Lower lobe of right lung (tissue), 2 donors: ENCODE measurements around the gene RBM33. TPM values are rescaled to one million over a fixed set of nuclear protein-coding genes. Genes with fewer than 3 reads are reported as not detected.
"Not testable (repeated sequence)": the region's sequence is repeated elsewhere in the genome, so short reads cannot be mapped to it uniquely, and the experiment has no call there.

Source experiments
- ATAC-seq, 2 donors: fragments of 200-7000 bp; cut with Tn5 transposase; one replicate each; pipeline ENCODE4 v1.9.1; 2020 to 2022; ENCODE audit warnings: mild to moderate bottlenecking in 2 of 2, moderate library complexity in 2 of 2
- DNase-seq: peaks from one replicate; pipeline ENCODE4 v3.0.0-alpha.2; 2020
- H3K27ac ChIP-seq: fragments of 200-600 bp; one replicate; pipeline ENCODE4 v1.8.0; 2022
- H3K27me3 ChIP-seq: fragments of 200-600 bp; one replicate; pipeline ENCODE4 v1.8.0; 2022; ENCODE audit warnings: low read depth
- H3K36me3 ChIP-seq: fragments of 200-600 bp; one replicate; pipeline ENCODE4 v1.8.0; 2022; ENCODE audit warnings: mild to moderate bottlenecking
- H3K4me1 ChIP-seq: fragments of 200-600 bp; one replicate; pipeline ENCODE4 v1.8.0; 2022
- H3K4me3 ChIP-seq: fragments of 200-600 bp; one replicate; pipeline ENCODE4 v1.8.0; 2022; ENCODE audit warnings: mild to moderate bottlenecking
- H3K9me3 ChIP-seq: fragments of 200-600 bp; one replicate; pipeline ENCODE4 v1.8.0; 2022
- intact Hi-C: fragments of 100-400 bp; cut with DNase I; formaldehyde crosslinking; loops from one replicate; pipeline ENCODE4 v1.11.0; 2022
- total RNA-seq: library from RNA; stranded (reverse); fragmentation: NEBNext Ultra II Directional; extraction: Animal tissue kit (Norgen Biotek cat#: 25700); gene quantifications from one replicate; pipeline ENCODE4 v1.2.1, GENCODE V29; 2021
- TF ChIP-seq, protein P1 (sequence below): fragments of 200-600 bp; IDR thresholded peaks from one replicate; pipeline ENCODE4 v1.8.0; 2022; ENCODE audit warnings: antibody characterized with exemption, mild to moderate bottlenecking
- donor health status: DM: no; HTN: yes; CAD: no; lungs with severe emphysema.

RBM33 gene
- total RNA-seq, 1 donor from 2014 or later = 67.2 TPM

DNA sequence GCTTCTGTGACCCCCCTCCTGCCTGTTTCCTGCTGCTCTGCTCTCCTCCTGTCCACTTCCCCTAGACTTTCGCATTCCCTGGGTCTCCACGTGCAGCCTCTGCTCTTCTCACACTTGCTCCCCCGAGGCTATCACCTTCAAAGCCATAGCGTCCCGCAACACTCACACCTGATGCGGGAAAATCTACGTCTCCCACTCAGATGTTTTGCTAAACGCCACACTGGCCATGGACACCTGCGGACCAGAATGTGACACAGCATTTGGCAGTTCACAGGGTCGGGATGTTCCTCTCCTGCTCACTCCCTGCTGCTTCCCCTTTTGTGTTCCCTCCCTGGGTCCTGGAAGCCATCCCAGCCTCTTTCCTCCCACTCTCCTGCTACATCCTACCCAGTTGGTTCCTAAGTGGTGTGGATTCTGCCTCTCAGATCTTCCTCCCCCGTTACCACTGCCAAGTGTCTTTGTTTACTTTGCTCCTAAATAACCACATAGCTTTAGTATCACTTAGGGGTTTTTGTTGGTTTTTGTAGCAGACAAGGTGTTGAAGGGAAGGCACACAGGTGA lies 33.7 kb upstream of the RBM33 start:
- TF ChIP-seq, protein P1, sequence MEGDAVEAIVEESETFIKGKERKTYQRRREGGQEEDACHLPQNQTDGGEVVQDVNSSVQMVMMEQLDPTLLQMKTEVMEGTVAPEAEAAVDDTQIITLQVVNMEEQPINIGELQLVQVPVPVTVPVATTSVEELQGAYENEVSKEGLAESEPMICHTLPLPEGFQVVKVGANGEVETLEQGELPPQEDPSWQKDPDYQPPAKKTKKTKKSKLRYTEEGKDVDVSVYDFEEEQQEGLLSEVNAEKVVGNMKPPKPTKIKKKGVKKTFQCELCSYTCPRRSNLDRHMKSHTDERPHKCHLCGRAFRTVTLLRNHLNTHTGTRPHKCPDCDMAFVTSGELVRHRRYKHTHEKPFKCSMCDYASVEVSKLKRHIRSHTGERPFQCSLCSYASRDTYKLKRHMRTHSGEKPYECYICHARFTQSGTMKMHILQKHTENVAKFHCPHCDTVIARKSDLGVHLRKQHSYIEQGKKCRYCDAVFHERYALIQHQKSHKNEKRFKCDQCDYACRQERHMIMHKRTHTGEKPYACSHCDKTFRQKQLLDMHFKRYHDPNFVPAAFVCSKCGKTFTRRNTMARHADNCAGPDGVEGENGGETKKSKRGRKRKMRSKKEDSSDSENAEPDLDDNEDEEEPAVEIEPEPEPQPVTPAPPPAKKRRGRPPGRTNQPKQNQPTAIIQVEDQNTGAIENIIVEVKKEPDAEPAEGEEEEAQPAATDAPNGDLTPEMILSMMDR = no peak
- Histone ChIP-seq H3K9me3 (no peaks in the 10 kb centered on the region), H3K27ac (no peak overlapping the region), H3K4me3 (no peak overlapping the region), H3K36me3 (no peaks in the 10 kb centered on the region), H3K27me3 (no peaks in the 10 kb centered on the region), H3K4me1 (no peaks in the 10 kb centered on the region)
- no peak for ATAC-seq
- DNase-seq = no peak
- intact Hi-C loops = no loop called here

- intact Hi-C loops = no loop called here
- Histone ChIP-seq H3K27ac (no peak overlapping the region), H3K9me3 (no peaks in the 10 kb centered on the region), H3K27me3 (no peaks in the 10 kb centered on the region), H3K4me1 (no peaks in the 10 kb centered on the region), H3K36me3 (no peaks in the 10 kb centered on the region), H3K4me3 (no peak overlapping the region)
- TF ChIP-seq, protein P1 = no peak
- no peak for DNase-seq
- peak; percentile 77 to 87 for ATAC-seq
Measured at GRCh38 chr7:155611808-155612447, 32.5 kb upstream of the RBM33 start.

DNA sequence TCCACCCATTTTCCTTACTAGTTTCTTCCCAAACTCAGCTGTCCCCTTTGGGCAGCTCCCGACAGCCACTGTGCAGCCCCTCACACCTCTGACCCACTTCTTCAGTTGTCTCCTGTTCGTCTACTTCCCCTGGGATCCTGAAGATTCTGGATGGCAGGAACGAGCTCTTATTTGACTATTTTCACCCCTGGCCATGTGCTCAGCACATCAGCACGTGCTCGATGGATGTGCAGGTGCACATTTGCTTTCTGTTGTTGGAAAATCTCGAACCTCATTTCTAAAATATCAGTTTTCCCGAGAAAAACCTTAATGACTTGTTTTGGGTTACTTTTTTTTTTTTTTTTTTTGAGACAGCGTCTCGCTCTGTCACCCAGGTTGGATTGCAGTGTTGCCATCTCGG lies 31.8 kb upstream of the RBM33 start:
- Histone ChIP-seq H3K4me3 (no peak overlapping the region), H3K9me3 (no peaks in the 10 kb centered on the region), H3K4me1 (no peaks in the 10 kb centered on the region), H3K27me3 (no peaks in the 10 kb centered on the region), H3K36me3 (no peaks in the 10 kb centered on the region), H3K27ac (no peak overlapping the region)
- TF ChIP-seq, protein P1 = no peak
- intact Hi-C loops = no loop called here
- DNase-seq (no peak), ATAC-seq (no peak)

DNA sequence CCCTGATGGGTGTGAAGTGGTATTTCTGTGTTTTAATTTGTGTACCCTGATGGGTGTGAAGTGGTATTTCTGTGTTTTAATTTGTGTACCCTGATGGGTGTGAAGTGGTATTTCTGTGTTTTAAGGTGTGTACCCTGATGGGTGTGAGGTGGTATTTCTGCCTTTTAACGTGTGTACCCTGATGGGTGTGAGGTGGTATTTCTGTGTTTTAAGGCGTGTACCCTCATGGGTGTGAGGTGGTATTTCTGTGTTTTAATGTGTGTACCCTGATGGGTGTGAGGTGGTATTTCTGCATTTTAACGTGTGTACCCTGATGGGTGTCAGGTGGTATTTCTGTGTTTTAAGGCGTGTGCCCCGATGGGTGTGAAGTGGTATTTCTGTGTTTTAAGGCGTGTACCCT lies 29.4 kb upstream of the RBM33 start:
- intact Hi-C loops, DNase-seq, ATAC-seq, H3K36me3 ChIP-seq, H3K27me3 ChIP-seq, H3K4me1 ChIP-seq, H3K9me3 ChIP-seq, H3K27ac ChIP-seq, H3K4me3 ChIP-seq: not testable (repeated sequence)

DNA sequence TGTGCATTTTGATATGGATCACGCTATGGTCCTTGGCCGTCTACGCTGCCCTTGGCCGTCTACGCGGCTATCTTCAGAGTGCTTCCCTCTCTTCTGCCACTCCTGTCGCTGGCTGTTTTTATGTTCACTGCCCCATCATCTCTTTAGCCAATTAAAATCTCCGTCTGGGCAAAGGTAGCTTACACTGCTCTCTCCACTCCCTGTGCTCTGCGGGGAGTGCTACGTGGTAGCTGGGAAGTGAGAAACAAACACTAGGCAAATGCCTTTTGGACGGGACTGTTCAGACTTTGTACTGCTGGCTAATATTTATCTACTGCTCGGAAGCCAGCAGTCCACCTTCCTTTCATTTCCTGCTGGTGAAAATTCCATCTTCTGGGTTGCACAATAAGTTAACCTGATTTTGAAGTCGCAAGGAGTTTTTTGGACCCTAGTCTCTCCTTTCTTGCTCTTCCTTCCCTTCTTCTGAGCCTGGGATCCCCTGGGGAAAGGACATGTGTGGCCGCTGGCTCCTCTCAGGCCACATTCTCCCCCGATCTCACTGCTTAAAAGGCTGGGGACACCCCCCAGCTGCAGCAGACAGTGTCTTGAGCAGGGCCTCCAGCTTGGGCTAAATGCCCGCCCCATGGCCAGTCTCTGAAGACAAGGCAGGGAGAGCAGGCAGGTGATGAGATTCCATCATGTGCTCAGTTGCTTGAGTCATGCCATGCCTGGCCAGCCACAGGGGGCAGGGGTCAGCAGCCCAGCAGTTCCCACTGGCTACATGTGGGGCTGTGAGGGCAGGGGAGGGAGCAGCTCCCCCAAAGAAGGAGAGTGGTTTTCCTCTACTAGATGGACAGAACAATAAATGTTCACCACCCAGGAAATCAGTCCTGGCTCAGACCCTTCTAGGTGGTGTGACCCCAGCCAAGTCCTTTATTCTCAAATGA lies 25.5 kb upstream of the RBM33 start:
- Histone ChIP-seq H3K9me3 (no peaks in the 10 kb centered on the region), H3K27me3 (no peaks in the 10 kb centered on the region), H3K4me3 (no peak overlapping the region), H3K4me1 (no peaks in the 10 kb centered on the region), H3K36me3 (no peaks in the 10 kb centered on the region), H3K27ac (peak overlapping the region; percentile 76)
- no peak for DNase-seq
- TF ChIP-seq, protein P1 = no peak
- ATAC-seq = peak; percentile 97 to 98
- intact Hi-C loops = no loop called here
